NCI-H446 (cell line): Measurements from ENCODE around the gene PEX11G.

Experiments used
- DNase-seq, 2 experiments: peaks; one replicate each; lab custom pipeline; 2025; lab: John Stamatoyannopoulos, UW

The PEX11G gene

GRCh38 chr19:7488736-7489353, at the start of gene PEX11G:
TSS of gene PEX11G (minus strand) at chr19:7489035. CDS start at chr19:7489010, 25 bp downstream.
- no peak for DNase-seq

DNA sequence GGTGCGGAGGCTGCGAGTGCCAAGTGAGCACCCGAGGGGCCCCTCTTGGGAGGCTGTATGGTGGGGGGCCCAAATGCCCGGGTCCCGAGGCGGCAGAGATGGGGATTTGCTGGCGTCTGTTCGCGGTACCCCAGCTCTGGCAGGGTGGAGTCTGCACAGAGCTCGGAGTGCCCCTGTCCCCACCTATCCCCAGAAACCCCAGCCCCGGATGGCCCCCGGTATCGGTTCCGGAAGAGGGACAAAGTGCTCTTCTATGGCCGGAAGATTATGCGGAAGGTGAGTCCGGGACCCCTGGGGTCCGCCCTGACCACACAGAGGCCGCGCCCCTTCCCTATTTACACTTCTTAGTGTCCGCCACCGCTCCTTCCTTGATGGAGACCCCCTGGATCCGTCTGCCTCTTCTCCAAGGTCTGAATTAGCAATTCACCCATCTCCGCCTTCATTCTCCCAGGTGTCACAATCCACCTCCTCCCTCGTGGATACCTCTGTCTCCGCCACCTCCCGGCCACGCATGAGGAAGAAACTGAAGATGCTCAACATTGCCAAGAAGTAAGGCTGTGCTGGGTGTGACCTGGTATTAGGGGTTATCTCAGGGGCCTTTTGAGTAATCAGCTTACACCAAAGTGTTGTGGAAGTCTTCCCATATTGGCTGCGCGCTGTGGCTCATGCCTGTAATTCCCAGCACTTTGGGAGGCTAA, 47.3 kb upstream of the PEX11G start:
- no peak for DNase-seq

DNA sequence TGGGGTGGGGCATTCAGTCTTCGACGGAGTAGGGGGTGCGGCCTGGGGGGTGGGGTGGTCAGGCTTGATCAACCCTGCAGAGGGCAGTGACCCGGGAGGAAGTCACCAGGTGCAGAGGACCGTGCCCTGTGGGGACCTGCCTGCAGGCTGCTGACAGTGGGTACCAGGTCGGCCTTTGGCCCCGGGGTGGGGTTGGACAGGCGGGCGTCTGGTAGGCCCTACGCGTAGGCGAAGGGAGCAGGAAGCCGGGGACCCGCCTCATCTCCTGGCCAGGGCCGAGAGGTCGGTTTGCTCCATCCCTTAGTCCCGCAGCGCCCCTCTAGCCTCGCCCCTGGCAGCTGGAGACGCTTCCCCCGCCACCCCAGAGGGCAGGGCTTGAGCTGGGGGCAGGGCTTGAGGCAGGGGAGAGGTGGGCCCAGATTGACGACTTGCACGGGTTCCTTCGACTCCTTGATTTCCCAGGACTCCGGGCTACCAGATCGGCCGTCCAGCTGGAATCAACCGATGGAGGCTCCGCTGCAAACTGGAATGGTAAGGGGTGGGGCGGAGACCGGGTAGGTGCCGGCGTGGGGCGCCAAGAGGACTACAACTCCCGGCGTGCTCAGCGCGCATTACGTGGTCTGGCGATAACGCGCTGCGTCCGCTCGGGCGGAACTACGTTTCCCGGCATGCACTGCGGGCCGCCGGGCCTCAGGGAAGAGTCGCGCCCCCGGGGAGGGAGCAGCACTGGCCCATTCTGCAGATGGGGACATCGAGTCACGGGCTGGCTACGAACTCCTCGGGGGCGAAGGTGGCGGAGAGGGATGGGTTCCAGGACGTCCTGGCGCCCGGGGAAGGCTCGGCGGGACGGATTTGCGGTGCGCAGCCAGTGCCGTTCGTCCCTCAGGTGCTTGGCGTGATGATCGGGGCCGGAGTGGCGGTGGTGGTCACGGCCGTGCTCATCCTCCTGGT, 46.5 kb upstream of the PEX11G start, which contains the start of gene PNPLA6:
TSS of gene PNPLA6 (plus strand) at position 671 of the 951 bp plus-strand sequence. CDS start at position 743, 72 bp downstream.
- DNase-seq = peak; percentile 88 to 96

DNA sequence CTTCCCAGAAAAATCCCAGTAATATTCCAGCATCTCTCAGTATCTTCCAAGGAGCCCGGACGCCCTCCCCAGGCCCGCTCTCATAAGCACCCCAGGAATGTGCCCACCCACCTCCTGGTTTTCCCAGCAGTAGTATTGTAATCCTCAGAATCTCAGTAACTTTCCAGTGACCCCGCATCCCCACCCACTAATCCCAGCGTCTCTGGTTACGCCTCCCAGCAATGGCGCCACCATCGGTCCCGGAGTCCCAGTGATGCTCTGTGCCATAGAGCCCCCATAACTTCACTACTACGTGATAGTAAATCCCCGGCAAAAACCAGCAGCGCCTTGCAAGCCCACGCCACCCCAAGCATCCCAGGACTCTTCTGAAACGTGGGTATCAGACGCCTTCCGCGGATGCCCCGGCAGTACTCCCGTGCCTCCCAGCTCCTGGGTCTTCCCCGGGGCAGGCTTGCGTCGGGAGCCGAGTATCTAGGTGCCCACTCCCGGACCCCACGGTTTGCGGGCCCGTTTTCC, 45.8 kb upstream of the PEX11G start:
- peak in 1 of 2 experiments; percentile 29 for DNase-seq

GRCh38 chr19:7533925-7534480, 45.2 kb upstream of the PEX11G start:
- peak; percentile 55 to 88 for DNase-seq

GRCh38 chr19:7533281-7533885, 44.5 kb upstream of the PEX11G start:
- DNase-seq = no peak

GRCh38 chr19:7529610-7530490, 41.0 kb upstream of the PEX11G start:
- no peak for DNase-seq

DNA sequence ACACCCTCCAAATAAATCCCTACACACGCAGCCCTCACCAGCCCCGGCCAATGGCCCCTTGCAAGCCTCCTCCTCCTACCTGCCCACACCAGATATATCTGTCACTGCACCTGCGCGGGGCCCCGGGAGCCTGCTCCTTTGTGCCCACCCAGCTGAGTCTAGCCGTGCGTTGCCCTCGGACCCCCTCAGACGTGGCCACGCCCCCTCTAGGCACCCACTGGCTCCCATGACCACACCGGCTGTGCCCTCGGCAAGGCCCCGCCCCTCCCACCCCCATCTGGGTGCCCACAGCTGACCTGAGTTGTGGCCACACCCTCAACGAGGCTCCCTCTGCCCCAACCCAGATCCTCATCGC, 40.4 kb upstream of the PEX11G start:
- DNase-seq = no peak

DNA sequence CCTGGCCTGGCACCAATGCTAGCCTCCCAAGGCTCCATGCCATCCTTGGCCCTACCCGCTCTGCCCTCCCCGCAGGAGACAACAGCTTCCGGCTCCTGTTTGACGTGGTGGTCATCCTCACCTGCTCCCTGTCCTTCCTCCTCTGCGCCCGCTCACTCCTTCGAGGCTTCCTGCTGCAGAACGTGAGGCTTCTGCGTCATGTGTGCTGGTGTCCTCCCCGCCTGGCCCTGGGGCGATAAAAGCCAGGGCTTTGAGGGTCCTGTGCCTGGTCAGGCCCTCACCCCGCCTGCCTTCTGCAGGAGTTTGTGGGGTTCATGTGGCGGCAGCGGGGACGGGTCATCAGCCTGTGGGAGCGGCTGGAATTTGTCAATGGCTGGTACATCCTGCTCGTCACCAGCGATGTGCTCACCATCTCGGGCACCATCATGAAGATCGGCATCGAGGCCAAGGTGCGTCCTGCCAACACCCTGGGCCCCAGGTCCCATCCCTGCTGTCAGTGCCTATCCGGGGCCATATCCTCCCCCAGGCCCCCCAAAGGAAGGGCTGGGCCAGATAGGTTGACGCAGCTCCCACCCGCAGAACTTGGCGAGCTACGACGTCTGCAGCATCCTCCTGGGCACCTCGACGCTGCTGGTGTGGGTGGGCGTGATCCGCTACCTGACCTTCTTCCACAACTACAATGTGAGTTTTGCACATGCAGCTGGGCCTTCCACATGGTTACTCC, 39.8 kb upstream of the PEX11G start:
- DNase-seq = no peak

- no peak for DNase-seq
These were observed 39.3 kb upstream of the PEX11G start for GRCh38 chr19:7528192-7528519.

DNA sequence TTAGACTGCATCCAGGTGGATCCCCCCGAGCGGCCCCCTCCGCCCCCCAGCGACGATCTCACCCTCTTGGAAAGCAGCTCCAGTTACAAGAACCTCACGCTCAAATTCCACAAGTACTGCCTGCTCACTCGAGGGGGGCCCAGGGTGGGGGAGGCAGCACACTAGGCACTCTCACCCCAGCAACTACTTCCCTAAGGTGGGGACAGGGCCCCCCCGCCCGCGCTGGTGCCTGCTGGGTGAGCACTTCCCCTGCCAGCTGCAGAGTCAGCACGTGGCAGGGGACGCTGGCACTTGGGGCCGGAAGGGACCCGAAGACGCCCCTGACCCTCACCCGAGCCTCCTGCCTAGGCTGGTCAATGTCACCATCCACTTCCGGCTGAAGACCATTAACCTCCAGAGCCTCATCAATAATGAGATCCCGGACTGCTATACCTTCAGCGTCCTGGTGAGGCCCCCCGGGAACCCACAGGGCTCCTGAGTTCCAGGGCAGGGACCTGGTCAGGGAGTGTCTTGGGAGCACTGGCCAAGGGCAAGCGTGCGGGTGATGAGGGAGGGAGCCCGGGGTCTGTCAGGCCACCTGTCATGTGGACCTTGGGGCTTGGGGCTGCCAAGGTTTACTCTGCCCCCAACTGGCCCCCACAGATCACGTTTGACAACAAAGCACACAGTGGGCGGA, 38.8 kb upstream of the PEX11G start:
- no peak for DNase-seq

- no peak for DNase-seq
These were observed 37.5 kb upstream of the PEX11G start for GRCh38 chr19:7526059-7526929.

GRCh38 chr19:7524992-7525739, 36.3 kb upstream of the PEX11G start:
- DNase-seq = no peak

DNA sequence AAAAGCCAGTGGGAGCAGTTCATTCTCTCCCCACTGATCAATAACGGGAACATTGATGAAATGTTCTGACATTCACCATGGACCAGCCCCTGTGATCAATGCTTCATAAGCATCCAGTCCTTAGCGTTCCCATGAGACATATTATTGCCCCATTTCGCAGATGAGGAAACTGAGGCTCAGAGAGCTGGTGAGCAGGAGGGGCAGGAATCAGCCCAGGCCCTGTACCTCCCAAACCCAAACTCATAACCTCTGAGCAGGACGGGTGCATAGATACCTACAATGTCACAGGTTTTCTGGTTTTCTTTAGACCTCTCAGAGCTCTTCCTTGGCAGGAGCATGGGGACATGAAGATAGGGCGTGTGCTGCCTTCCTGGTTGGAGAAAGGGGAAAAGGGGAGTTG, 35.7 kb upstream of the PEX11G start:
- no peak for DNase-seq

DNA sequence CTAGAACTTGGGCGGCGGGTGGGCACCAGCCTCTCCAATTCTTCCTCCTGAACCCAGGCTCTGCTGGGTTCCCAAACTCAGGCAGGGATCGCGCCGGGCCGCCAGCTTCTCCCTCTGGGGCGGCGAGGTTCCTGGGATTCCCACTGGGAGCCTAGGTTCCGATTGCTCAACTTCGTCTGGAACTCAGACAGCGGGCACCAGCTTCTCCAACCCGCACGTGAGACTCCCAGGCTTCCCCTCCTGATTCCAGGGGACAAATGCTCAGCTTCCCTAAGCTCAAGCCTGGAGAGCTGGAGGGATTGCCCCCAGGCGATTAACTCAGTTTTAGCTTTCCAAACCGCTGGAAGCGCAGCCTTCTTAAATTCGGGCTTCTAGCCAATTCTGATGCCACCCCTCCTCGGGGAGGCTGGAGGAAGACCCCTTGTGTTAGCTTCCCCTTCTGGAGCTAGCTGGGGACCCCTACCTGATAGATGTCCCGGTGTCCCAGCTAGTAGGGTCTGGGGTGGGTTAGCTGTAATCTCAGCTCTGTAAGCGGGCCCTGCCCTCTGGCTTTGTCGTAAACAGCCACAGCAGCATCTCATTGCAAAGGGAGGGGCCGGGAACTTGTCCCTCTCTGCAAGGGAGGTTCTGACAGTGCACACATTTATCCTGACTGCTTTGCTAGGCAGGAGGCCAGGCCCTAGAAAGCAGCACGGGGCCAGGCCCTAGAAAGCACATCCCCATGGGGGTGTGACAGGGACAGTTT, 34.3 kb upstream of the PEX11G start:
- DNase-seq = no peak

GRCh38 chr19:7522072-7522922, 33.5 kb upstream of the PEX11G start, which contains the start of gene MCOLN1:
TSS of gene MCOLN1 (plus strand) at chr19:7522624. CDS start at chr19:7522751, 127 bp downstream.
- DNase-seq = peak; percentile 93 to 99
